K562 (cell line): ENCODE results near the gene SCARF1. TPM values are rescaled to one million over a fixed set of nuclear protein-coding genes. Genes with fewer than 3 reads are reported as not detected.
A peak's percentile ranks its signal among the peaks of the same experiment; 100 is the strongest.

Experiments used
- BRCA1 ChIP-seq, 2 experiments: fragments of 450-650 bp in 1 of 2; sonication (generic) in 1 of 2; formaldehyde crosslinking in 1 of 2; IDR thresholded peaks; 2 replicates each; pipeline versions ENCODE4 v1.5.0 to v1.6.1; 2017 to 2020; ENCODE audit warnings: mild to moderate bottlenecking in 1 of 2, missing genetic modification reagents in 1 of 2
- BRD9 ChIP-seq: fragments of 450-650 bp; IDR thresholded peaks from 2 replicates; pipeline ENCODE4 v1.6.1; 2018; ENCODE audit warnings: low read depth; ENCODE audit not compliant: partially characterized antibody
- SIN3A ChIP-seq, 2 experiments: fragments of 150-350 bp in 1 of 2; IDR thresholded peaks; 2 replicates each; pipeline ENCODE4 v1.6.1; 2011 to 2016; ENCODE audit warnings: borderline replicate concordance in 2 of 2, low read depth in 2 of 2, low read length in 2 of 2, mild to moderate bottlenecking in 2 of 2, moderate library complexity in 2 of 2; ENCODE audit not compliant: control insufficient read depth in 1 of 2
- STAG1 ChIP-seq: sonication (generic); formaldehyde crosslinking; IDR thresholded peaks from 2 replicates; pipeline ENCODE4 v1.5.0; 2020; ENCODE audit warnings: missing genetic modification reagents, borderline replicate concordance
- XRCC5 ChIP-seq: fragments of 200-400 bp; formaldehyde crosslinking; IDR thresholded peaks from 2 replicates; pipeline ENCODE4 v1.6.1; 2017; ENCODE audit warnings: low read depth, mild to moderate bottlenecking, low read length
- polyA plus RNA-seq, 8 experiments: library from polyadenylated mRNA; depleted of rRNA in 4 of 8; stranded (reverse) in 5 of 8; unstranded in 3 of 8; fragments of >200 nt; fragmentation: Nextera tagmentation in 2 of 8; fragmentation: Illumina TruSeq in 1 of 8; extraction: Ambion mirVana in 2 of 8; extraction: Trizol in 1 of 8; gene quantifications; 2 replicates each; pipeline versions ENCODE4 v1.2.1 to v1.2.3, GENCODE V29; 2011 to 2014; ENCODE audit warnings: inconsistent platforms in 1 of 8, missing spikeins in 1 of 8
- total RNA-seq, 7 experiments: library from RNA; depleted of rRNA in 6 of 7; stranded (reverse); fragments of >200 nt in 6 of 7; fragmentation: Illumina TruSeq in 2 of 7; extraction: Trizol in 2 of 7; gene quantifications; 2 replicates each; pipeline versions ENCODE4 v1.2.1 to v1.2.3, GENCODE V29; 2011 to 2021; ENCODE audit warnings: low replicate concordance in 1 of 7
- TF ChIP-seq, protein P1 (sequence below): sonication (generic); formaldehyde crosslinking; IDR thresholded peaks from 2 replicates; pipeline ENCODE4 v1.8.0; 2023; ENCODE audit warnings: missing genetic modification reagents, mild to moderate bottlenecking, borderline replicate concordance

Gene SCARF1
- total and polyA plus RNA-seq, 9 of the 15 experiments (the other 6 are each of a cell fraction or from before 2014, with no cell fraction given), result 0.04 to 2.1 (median 0.63) TPM

DNA sequence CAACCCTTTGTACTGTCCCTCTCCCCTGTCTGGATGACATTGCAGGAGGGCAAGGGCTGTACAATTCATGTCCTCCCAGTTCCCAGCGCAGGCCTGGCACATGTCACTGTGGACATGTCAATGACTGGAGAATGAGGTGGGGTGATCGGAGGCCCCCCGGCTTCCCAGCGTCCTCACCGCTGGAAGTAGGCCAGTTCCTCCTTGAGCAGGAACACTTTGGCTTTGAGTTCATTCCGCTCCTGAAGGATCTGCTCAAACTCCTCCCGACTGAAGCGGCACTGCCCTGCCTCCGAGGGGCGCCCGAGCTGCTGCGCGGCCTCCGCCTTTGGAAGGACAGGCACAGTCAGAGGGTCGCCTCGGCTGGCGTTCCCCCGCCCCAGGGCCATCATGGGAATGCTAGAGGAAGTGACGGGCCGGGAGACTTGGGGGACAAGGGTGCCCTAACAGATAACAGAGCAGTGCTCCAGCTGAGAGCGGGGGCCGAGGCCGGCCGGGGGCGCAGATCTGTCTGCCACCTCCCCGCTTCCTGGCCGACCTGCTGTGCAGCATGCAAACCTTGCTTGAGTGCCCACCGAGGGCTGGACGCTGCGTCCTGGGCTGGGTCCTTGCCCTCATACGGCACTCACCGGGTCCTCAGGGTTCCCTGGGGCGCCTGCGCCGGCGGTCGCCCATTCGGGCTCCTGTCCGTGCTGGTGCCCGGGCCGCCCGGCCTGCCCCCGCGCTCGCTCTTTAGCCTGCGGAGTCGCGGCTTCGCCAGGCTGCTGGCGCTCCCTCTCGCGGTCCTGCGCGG lies 2.8 kb upstream of the SCARF1 start (continued):
- TF ChIP-seq, protein P1, sequence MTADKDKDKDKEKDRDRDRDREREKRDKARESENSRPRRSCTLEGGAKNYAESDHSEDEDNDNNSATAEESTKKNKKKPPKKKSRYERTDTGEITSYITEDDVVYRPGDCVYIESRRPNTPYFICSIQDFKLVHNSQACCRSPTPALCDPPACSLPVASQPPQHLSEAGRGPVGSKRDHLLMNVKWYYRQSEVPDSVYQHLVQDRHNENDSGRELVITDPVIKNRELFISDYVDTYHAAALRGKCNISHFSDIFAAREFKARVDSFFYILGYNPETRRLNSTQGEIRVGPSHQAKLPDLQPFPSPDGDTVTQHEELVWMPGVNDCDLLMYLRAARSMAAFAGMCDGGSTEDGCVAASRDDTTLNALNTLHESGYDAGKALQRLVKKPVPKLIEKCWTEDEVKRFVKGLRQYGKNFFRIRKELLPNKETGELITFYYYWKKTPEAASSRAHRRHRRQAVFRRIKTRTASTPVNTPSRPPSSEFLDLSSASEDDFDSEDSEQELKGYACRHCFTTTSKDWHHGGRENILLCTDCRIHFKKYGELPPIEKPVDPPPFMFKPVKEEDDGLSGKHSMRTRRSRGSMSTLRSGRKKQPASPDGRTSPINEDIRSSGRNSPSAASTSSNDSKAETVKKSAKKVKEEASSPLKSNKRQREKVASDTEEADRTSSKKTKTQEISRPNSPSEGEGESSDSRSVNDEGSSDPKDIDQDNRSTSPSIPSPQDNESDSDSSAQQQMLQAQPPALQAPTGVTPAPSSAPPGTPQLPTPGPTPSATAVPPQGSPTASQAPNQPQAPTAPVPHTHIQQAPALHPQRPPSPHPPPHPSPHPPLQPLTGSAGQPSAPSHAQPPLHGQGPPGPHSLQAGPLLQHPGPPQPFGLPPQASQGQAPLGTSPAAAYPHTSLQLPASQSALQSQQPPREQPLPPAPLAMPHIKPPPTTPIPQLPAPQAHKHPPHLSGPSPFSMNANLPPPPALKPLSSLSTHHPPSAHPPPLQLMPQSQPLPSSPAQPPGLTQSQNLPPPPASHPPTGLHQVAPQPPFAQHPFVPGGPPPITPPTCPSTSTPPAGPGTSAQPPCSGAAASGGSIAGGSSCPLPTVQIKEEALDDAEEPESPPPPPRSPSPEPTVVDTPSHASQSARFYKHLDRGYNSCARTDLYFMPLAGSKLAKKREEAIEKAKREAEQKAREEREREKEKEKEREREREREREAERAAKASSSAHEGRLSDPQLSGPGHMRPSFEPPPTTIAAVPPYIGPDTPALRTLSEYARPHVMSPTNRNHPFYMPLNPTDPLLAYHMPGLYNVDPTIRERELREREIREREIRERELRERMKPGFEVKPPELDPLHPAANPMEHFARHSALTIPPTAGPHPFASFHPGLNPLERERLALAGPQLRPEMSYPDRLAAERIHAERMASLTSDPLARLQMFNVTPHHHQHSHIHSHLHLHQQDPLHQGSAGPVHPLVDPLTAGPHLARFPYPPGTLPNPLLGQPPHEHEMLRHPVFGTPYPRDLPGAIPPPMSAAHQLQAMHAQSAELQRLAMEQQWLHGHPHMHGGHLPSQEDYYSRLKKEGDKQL (CRISPR knock-in tag), result no peak
- no peak for TF ChIP-seq STAG1 (CRISPR knock-in tag)
- no peak for TF ChIP-seq BRCA1 (IDR thresholded peaks at IDR 0.05)
- TF ChIP-seq BRCA1 (CRISPR knock-in tag; IDR thresholded peaks at IDR 0.05), result no peak
- TF ChIP-seq XRCC5, result no peak
- peak in 1 of 2 experiments; percentile 66; a peak in 1 of 4 replicates for TF ChIP-seq SIN3A (IDR thresholded peaks at IDR 0.05; ENCODE audit: borderline replicate concordance in 2 of 2, control insufficient read depth in 1 of 2, low read depth in 2 of 2, low read length in 2 of 2)
- no peak for TF ChIP-seq BRD9
